Tibial artery (tissue), 4 donors: Measurements from ENCODE around the gene ASB1.

Experiments used
- DNase-seq, 2 donors: peaks; one replicate each; pipeline ENCODE4 v3.0.0-alpha.2; 2019
- H3K27ac ChIP-seq, 2 donors: fragments of 200-600 bp; sonication (generic) in 1 of 2; 1 replicate in 1 of 2; 2 replicates in 1 of 2; pipeline ENCODE4 v1.5.1; 2018 to 2019; ENCODE audit warnings: mild to moderate bottlenecking in 1 of 2
- H3K27me3 ChIP-seq, 2 donors: fragments of 200-600 bp; sonication (generic) in 1 of 2; one replicate each; pipeline versions ENCODE4 v1.5.1 to v1.6.0; 2016 to 2019
- H3K36me3 ChIP-seq, 3 donors: fragments of 200-600 bp; sonication (generic) in 2 of 3; one replicate each; pipeline ENCODE4 v1.5.1; 2016 to 2019; ENCODE audit warnings: mild to moderate bottlenecking in 2 of 3
- H3K4me1 ChIP-seq, 4 donors: fragments of 200-600 bp; sonication (generic) in 2 of 4; 1 replicate in 3 of 4; 2 replicates in 1 of 4; pipeline ENCODE4 v1.5.1; 2016 to 2019
- H3K4me3 ChIP-seq, 2 donors: fragments of 200-600 bp; sonication (generic) in 1 of 2; 1 replicate in 1 of 2; 2 replicates in 1 of 2; pipeline ENCODE4 v1.5.1; 2018 to 2019; ENCODE audit warnings: mild to moderate bottlenecking in 2 of 2
- H3K9me3 ChIP-seq, 3 donors: fragments of 200-600 bp; sonication (generic) in 1 of 3; one replicate each; pipeline ENCODE4 v1.5.1; 2016 to 2019
- intact Hi-C: fragments of 100-400 bp; cut with DNase I; formaldehyde crosslinking; loops from one replicate; pipeline ENCODE4 v1.15.0; 2023; ENCODE audit warnings: low total_unique reads
- TF ChIP-seq, protein P1 (sequence below), 2 experiments: fragments of 200-600 bp in 1 of 2; fragments of 450-650 bp in 1 of 2; IDR thresholded peaks; one replicate each; pipeline ENCODE4 v1.5.1; 2017 to 2019; ENCODE audit warnings: antibody characterized with exemption in 2 of 2, mild to moderate bottlenecking in 1 of 2, moderate library complexity in 1 of 2

ASB1 gene

GRCh38 chr2:238449909-238450417, 23.2 kb downstream of the ASB1 start:
- intact Hi-C loops: no loop called here
- peak; percentile 77 to 84 for DNase-seq
- no peak overlapping the region for H3K4me3 ChIP-seq
- TF ChIP-seq, protein P1, sequence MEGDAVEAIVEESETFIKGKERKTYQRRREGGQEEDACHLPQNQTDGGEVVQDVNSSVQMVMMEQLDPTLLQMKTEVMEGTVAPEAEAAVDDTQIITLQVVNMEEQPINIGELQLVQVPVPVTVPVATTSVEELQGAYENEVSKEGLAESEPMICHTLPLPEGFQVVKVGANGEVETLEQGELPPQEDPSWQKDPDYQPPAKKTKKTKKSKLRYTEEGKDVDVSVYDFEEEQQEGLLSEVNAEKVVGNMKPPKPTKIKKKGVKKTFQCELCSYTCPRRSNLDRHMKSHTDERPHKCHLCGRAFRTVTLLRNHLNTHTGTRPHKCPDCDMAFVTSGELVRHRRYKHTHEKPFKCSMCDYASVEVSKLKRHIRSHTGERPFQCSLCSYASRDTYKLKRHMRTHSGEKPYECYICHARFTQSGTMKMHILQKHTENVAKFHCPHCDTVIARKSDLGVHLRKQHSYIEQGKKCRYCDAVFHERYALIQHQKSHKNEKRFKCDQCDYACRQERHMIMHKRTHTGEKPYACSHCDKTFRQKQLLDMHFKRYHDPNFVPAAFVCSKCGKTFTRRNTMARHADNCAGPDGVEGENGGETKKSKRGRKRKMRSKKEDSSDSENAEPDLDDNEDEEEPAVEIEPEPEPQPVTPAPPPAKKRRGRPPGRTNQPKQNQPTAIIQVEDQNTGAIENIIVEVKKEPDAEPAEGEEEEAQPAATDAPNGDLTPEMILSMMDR (IDR thresholded peaks at IDR 0.05): no peak
- no peaks in the 10 kb centered on the region for H3K4me1 ChIP-seq
- H3K36me3 ChIP-seq: peaks cover 34 to 75% (median 70%) of the 10 kb centered on the region in 3 donors
- H3K27ac ChIP-seq: no peak overlapping the region
- no peaks in the 10 kb centered on the region for H3K9me3 ChIP-seq
- no peaks in the 10 kb centered on the region for H3K27me3 ChIP-seq

GRCh38 chr2:238450440-238450861, 23.7 kb downstream of the ASB1 start:
- no peak for DNase-seq
- H3K27ac ChIP-seq: no peak overlapping the region
- no peak overlapping the region for H3K4me3 ChIP-seq
- H3K27me3 ChIP-seq: no peaks in the 10 kb centered on the region
- H3K4me1 ChIP-seq: no peaks in the 10 kb centered on the region
- TF ChIP-seq, protein P1 (IDR thresholded peaks at IDR 0.05): no peak
- no peaks in the 10 kb centered on the region for H3K9me3 ChIP-seq
- intact Hi-C loops: no loop called here
- peaks cover 30 to 70% (median 65%) of the 10 kb centered on the region in 3 donors for H3K36me3 ChIP-seq

GRCh38 chr2:238453842-238454241, 27.1 kb downstream of the ASB1 start:
- TF ChIP-seq, protein P1 (IDR thresholded peaks at IDR 0.05): no peak
- Histone ChIP-seq H3K4me1 (peaks cover 0 to 8% (median 7%) of the 10 kb centered on the region in 4 donors), H3K9me3 (peaks cover 0 to 7% (median 4%) of the 10 kb centered on the region in 3 donors), H3K27me3 (no peaks in the 10 kb centered on the region), H3K4me3 (no peak overlapping the region), H3K36me3 (peaks cover 0 to 36% (median 32%) of the 10 kb centered on the region in 3 donors), H3K27ac (no peak overlapping the region)
- no peak for DNase-seq
- intact Hi-C loops: no loop called here

- peaks cover 0 to 13% (median 7%) of the 10 kb centered on the region in 3 donors for H3K36me3 ChIP-seq
- H3K9me3 ChIP-seq: peaks cover 0 to 7% (median 4%) of the 10 kb centered on the region in 3 donors
- intact Hi-C loops: loop anchor here (5.0 kb wide), 1 partner anchor 74 kb away; no protein-coding TSS in a partner anchor
- no peak overlapping the region for H3K4me3 ChIP-seq
- no peak overlapping the region for H3K27ac ChIP-seq
- H3K27me3 ChIP-seq: no peaks in the 10 kb centered on the region
- no peak for DNase-seq
- H3K4me1 ChIP-seq: peaks cover 0 to 22% (median 17%) of the 10 kb centered on the region in 4 donors
- TF ChIP-seq, protein P1 (IDR thresholded peaks at IDR 0.05): no peak
Observed at GRCh38 chr2:238456449-238456848, 29.7 kb downstream of the ASB1 start.

- Histone ChIP-seq H3K4me1 (peaks cover 0 to 22% (median 17%) of the 10 kb centered on the region in 4 donors), H3K9me3 (peaks cover 0 to 7% (median 4%) of the 10 kb centered on the region in 3 donors), H3K36me3 (peaks cover 0 to 5% (median 3%) of the 10 kb centered on the region in 3 donors), H3K27ac (peak overlapping the region in 1 of 2 donors; percentile 63), H3K27me3 (no peaks in the 10 kb centered on the region), H3K4me3 (no peak overlapping the region)
- intact Hi-C loops: loop anchor here (5.0 kb wide), 1 partner anchor 75 kb away; no protein-coding TSS in a partner anchor
- TF ChIP-seq, protein P1 (IDR thresholded peaks at IDR 0.05): no peak
- no peak for DNase-seq
Observed at GRCh38 chr2:238456970-238457926, 30.5 kb downstream of the ASB1 start.
